GM23338 (cell line): ENCODE data around the gene LRTM2. TPM values are rescaled to one million over a fixed set of nuclear protein-coding genes. Genes with fewer than 3 reads are reported as not detected.

Experiments
- ATAC-seq: fragments of 200-7000 bp; cut with Tn5 transposase; 3 replicates; pipeline ENCODE4 v1.9.1; 2020
- DNase-seq: peaks from one replicate; pipeline ENCODE4 v3.0.0-alpha.2; 2015; ENCODE audit warnings: low spot score
- H2AFZ ChIP-seq: fragments of 200-600 bp; sonication (generic); 2 replicates; pipeline ENCODE4 v1.8.0; 2016; ENCODE audit warnings: antibody characterized with exemption, mild to moderate bottlenecking, moderate library complexity
- H3F3A ChIP-seq: fragments of 200-600 bp; sonication (generic); replicated peaks from 2 replicates; pipeline ENCODE4 v1.8.0; 2017; ENCODE audit warnings: antibody characterized with exemption, mixed run types, low read depth
- H3K27ac ChIP-seq: fragments of 200-600 bp; sonication (generic); 2 replicates; pipeline ENCODE4 v1.6.1; 2016; ENCODE audit warnings: low read depth
- H3K27me3 ChIP-seq: fragments of 200-600 bp; sonication (generic); 2 replicates; pipeline ENCODE4 v1.8.0; 2016; ENCODE audit warnings: mild to moderate bottlenecking, mixed run types, moderate library complexity; ENCODE audit not compliant: insufficient read depth
- H3K36me3 ChIP-seq: fragments of 200-600 bp; sonication (generic); 2 replicates; pipeline ENCODE4 v1.8.0; 2016; ENCODE audit warnings: mild to moderate bottlenecking; ENCODE audit not compliant: insufficient read depth
- H3K4me1 ChIP-seq: fragments of 200-600 bp; sonication (generic); 2 replicates; pipeline ENCODE4 v1.8.0; 2016; ENCODE audit warnings: mild to moderate bottlenecking, moderate library complexity; ENCODE audit not compliant: insufficient read depth
- H3K4me2 ChIP-seq: fragments of 200-600 bp; sonication (generic); 2 replicates; pipeline ENCODE4 v1.7.1; 2017; ENCODE audit warnings: mixed run types
- H3K4me3 ChIP-seq: fragments of 200-600 bp; sonication (generic); 2 replicates; pipeline ENCODE4 v1.6.1; 2016; ENCODE audit warnings: mixed run types
- H3K79me2 ChIP-seq: fragments of 200-600 bp; sonication (generic); replicated peaks from 2 replicates; pipeline ENCODE4 v1.8.0; 2017; ENCODE audit warnings: mild to moderate bottlenecking; ENCODE audit not compliant: insufficient read depth
- H3K9me2 ChIP-seq: fragments of 200-600 bp; sonication (generic); 2 replicates; pipeline ENCODE4 v1.8.0; 2017; ENCODE audit not compliant: insufficient read depth
- H4K20me1 ChIP-seq: fragments of 200-600 bp; sonication (generic); replicated peaks from 2 replicates; pipeline ENCODE4 v1.8.0; 2017; ENCODE audit warnings: mild to moderate bottlenecking; ENCODE audit not compliant: insufficient read depth
- H3K27ac Mint-ChIP-seq: 2 replicates; pipeline ENCODE4 v1.8.0; 2020; ENCODE audit warnings: inconsistent platforms, mild to moderate bottlenecking, moderate library complexity, mixed read lengths
- H3K27me3 Mint-ChIP-seq: 3 replicates; pipeline ENCODE4 v1.8.0; 2022; ENCODE audit warnings: low read depth, mild to moderate bottlenecking, moderate library complexity, mixed read lengths, inconsistent platforms; ENCODE audit not compliant: insufficient read depth, poor library complexity
- H3K36me3 Mint-ChIP-seq: 3 replicates; pipeline ENCODE4 v1.8.0; 2021; ENCODE audit warnings: low read depth, mild to moderate bottlenecking, inconsistent platforms, moderate library complexity, mixed read lengths
- H3K4me1 Mint-ChIP-seq: 3 replicates; pipeline ENCODE4 v1.8.0; 2020; ENCODE audit warnings: mild to moderate bottlenecking, inconsistent platforms, mixed read lengths
- H3K4me3 Mint-ChIP-seq: 3 replicates; pipeline ENCODE4 v1.8.0; 2021; ENCODE audit warnings: moderate library complexity, mild to moderate bottlenecking, inconsistent platforms, mixed read lengths
- H3K9me3 Mint-ChIP-seq: 3 replicates; pipeline ENCODE4 v1.8.0; 2020; ENCODE audit warnings: moderate library complexity, mild to moderate bottlenecking, inconsistent platforms, mixed read lengths
- CREB1 ChIP-seq: fragments of 250-450 bp; sonication (Bioruptor Pico); IDR thresholded peaks from 2 replicates; pipeline ENCODE4 v1.5.0; 2020; ENCODE audit warnings: low read depth, mild to moderate bottlenecking, moderate library complexity
- CTCF ChIP-seq, 2 experiments: fragments of 200-600 bp in 1 of 2; sonication (generic) in 1 of 2; conservative IDR thresholded peaks; 2 replicates each; pipeline versions ENCODE4 v1.5.1 to v1.6.1; 2016 to 2017; ENCODE audit warnings: antibody characterized with exemption in 2 of 2, low read depth in 2 of 2, mild to moderate bottlenecking in 2 of 2, moderate library complexity in 1 of 2
- EZH2 ChIP-seq: fragments of 200-600 bp; sonication (generic); IDR thresholded peaks from one replicate; pipeline ENCODE4 v1.8.0; 2017; ENCODE audit warnings: antibody characterized with exemption, mild to moderate bottlenecking, low read depth; ENCODE audit not compliant: unreplicated experiment
- EZH2phosphoT487 ChIP-seq: fragments of 200-600 bp; sonication (generic); IDR thresholded peaks from one replicate; pipeline ENCODE4 v1.8.1; 2018; ENCODE audit warnings: antibody characterized with exemption; ENCODE audit not compliant: unreplicated experiment
- JUNB ChIP-seq: IDR thresholded peaks from one replicate; pipeline ENCODE4 v1.6.1; 2016; ENCODE audit warnings: antibody characterized with exemption; ENCODE audit not compliant: unreplicated experiment
- REST ChIP-seq: IDR thresholded peaks from one replicate; pipeline ENCODE4 v1.6.1; 2018; ENCODE audit warnings: antibody characterized with exemption; ENCODE audit not compliant: unreplicated experiment
- ZNF114 ChIP-seq: fragments of 250-450 bp; sonication (Bioruptor Pico); IDR thresholded peaks from 2 replicates; pipeline ENCODE4 v1.5.0; 2020; ENCODE audit warnings: mild to moderate bottlenecking, moderate library complexity
- ZNF331 ChIP-seq: fragments of 250-450 bp; sonication (Bioruptor Pico); IDR thresholded peaks from 2 replicates; pipeline ENCODE4 v1.5.0; 2020; ENCODE audit warnings: low read depth, mild to moderate bottlenecking, moderate library complexity
- ZNF462 ChIP-seq: fragments of 250-450 bp; sonication (Bioruptor Pico); IDR thresholded peaks from 2 replicates; pipeline ENCODE4 v1.5.0; 2020; ENCODE audit warnings: mild to moderate bottlenecking, moderate library complexity
- polyA plus RNA-seq: library from polyadenylated mRNA; unstranded; fragments of >200 nt; fragmentation: Nextera tagmentation; extraction: Ambion mirVana; gene quantifications from 2 replicates; pipeline ENCODE4 v1.2.1, GENCODE V29; 2016
- total RNA-seq: library from RNA; depleted of rRNA; stranded (reverse); fragments of >200 nt; shearing (Covaris generic); gene quantifications from 2 replicates; pipeline ENCODE4 v1.2.3, GENCODE V29; 2014

LRTM2 gene
- total and polyA plus RNA-seq, 2 experiments from 2014 or later: 0.08 TPM; not detected in 1

GRCh38 chr12:1826401-1826800 lies 6.0 kb downstream of the LRTM2 start:
- Mint-ChIP-seq H3K36me3 (no peaks in the 10 kb centered on the region), H3K27me3 (peaks cover 34% of the 10 kb centered on the region), H3K4me3 (no peak overlapping the region), H3K27ac (no peak overlapping the region), H3K4me1 (peaks cover 18% of the 10 kb centered on the region), H3K9me3 (no peaks in the 10 kb centered on the region)
- no peaks in the 10 kb centered on the region for H3K9me2 ChIP-seq
- no peak overlapping the region for H3K4me3 ChIP-seq
- TF ChIP-seq JUNB: no peak
- TF ChIP-seq ZNF114 (CRISPR knock-in tag): no peak
- no peaks in the 10 kb centered on the region for H3F3A ChIP-seq
- H3K4me1 ChIP-seq: peaks cover 7% of the 10 kb centered on the region
- no peak overlapping the region for H3K4me2 ChIP-seq
- no peaks in the 10 kb centered on the region for H3K79me2 ChIP-seq
- no peaks in the 10 kb centered on the region for H3K36me3 ChIP-seq
- ATAC-seq (no peak), DNase-seq (no peak)
- no peaks in the 10 kb centered on the region for H3K27me3 ChIP-seq
- no peaks in the 10 kb centered on the region for H4K20me1 ChIP-seq
- no peak overlapping the region for H2AFZ ChIP-seq
- H3K27ac ChIP-seq: no peak overlapping the region

- Mint-ChIP-seq H3K4me3 (no peak overlapping the region), H3K4me1 (peaks cover 18% of the 10 kb centered on the region), H3K27me3 (peaks cover 34% of the 10 kb centered on the region), H3K36me3 (no peaks in the 10 kb centered on the region), H3K9me3 (no peaks in the 10 kb centered on the region), H3K27ac (no peak overlapping the region)
- Histone ChIP-seq H3K36me3 (no peaks in the 10 kb centered on the region), H3K79me2 (no peaks in the 10 kb centered on the region), H3K27me3 (no peaks in the 10 kb centered on the region), H3K9me2 (no peaks in the 10 kb centered on the region), H3K4me1 (peaks cover 13% of the 10 kb centered on the region), H3K27ac (no peak overlapping the region), H3K4me3 (no peak overlapping the region), H2AFZ (no peak overlapping the region), H3K4me2 (no peak overlapping the region), H3F3A (no peaks in the 10 kb centered on the region), H4K20me1 (no peaks in the 10 kb centered on the region)
- DNase-seq: no peak
- no peak; the same call in 2 of the 3 replicates for ATAC-seq
- no peak for TF ChIP-seq REST
- no peak for TF ChIP-seq ZNF462 (CRISPR knock-in tag)
- TF ChIP-seq CREB1 (CRISPR knock-in tag): no peak
- no peak for TF ChIP-seq ZNF331 (CRISPR knock-in tag)
- no peak for TF ChIP-seq CTCF (conservative IDR thresholded peaks at IDR 0.05; ENCODE audit: low read depth in 2 of 2)
- no peak for TF ChIP-seq JUNB
- TF ChIP-seq EZH2phosphoT487: no peak
- TF ChIP-seq EZH2: no peak
- TF ChIP-seq ZNF114 (CRISPR knock-in tag): no peak
These were observed 6.7 kb downstream of the LRTM2 start for GRCh38 chr12:1826867-1827705.
